ENCODE results near the gene SORBS1. TPM values are rescaled to one million over a fixed set of nuclear protein-coding genes. Genes with fewer than 3 reads are reported as not detected.

Gene SORBS1
- total and polyA plus RNA-seq, 9 of the 15 experiments (the other 6 are each of a cell fraction or from before 2014, with no cell fraction given) = 2.0 to 13.3 (median 6.5) TPM

- TF ChIP-seq MAFG (tag; conservative IDR thresholded peaks at IDR 0.05) (no peak), EP400 (IDR thresholded peaks at IDR 0.05) (no peak), ZNF696 (CRISPR knock-in tag; conservative IDR thresholded peaks at IDR 0.05) (no peak), DNMT1 (IDR thresholded peaks at IDR 0.05) (no peak), FUS (optimal IDR thresholded peaks at IDR 0.05; ENCODE audit: low read depth, low read length) (no peak), ZNF224 (CRISPR knock-in tag; IDR thresholded peaks at IDR 0.05) (no peak), ASH1L (IDR thresholded peaks at IDR 0.05; ENCODE audit: borderline replicate concordance, low read depth, partially characterized antibody) (no peak), ZNF583 (CRISPR knock-in tag; IDR thresholded peaks at IDR 0.05) (no peak), KHSRP (IDR thresholded peaks at IDR 0.05) (no peak), SNIP1 (IDR thresholded peaks at IDR 0.05; ENCODE audit: low read depth) (no peak)
Observed at GRCh38 chr10:95375418-95375817, 185.8 kb downstream of the SORBS1 start (continued).

GRCh38 chr10:95374597-95375209 lies 186.5 kb downstream of the SORBS1 start:
- in situ Hi-C loops (cut with MboI) = loop anchor here (5.0 to 25.0 kb wide), 2 partner anchors 228 to 463 kb away; no protein-coding TSS in a partner anchor
- FAIRE-seq = peak; percentile 99
- no peak overlapping the region for H3K9ac ChIP-seq (ENCODE audit: insufficient read depth in 1 of 2, low read depth in 2 of 2, low read length in 2 of 2)
- H3K9me1 ChIP-seq (ENCODE audit: control insufficient read depth, insufficient read depth, low read length) = no peaks in the 10 kb centered on the region
- H3K36me3 ChIP-seq (ENCODE audit: control insufficient read depth, insufficient read depth, low read length) = no peaks in the 10 kb centered on the region
- H3K79me2 ChIP-seq (ENCODE audit: control insufficient read depth, insufficient read depth, low read length) = no peaks in the 10 kb centered on the region
- intact Hi-C loops (cut with micrococcal nuclease) = loop anchor here (1.0 to 10.0 kb wide), 3 partner anchors 53 to 470 kb away; no protein-coding TSS in a partner anchor
- no peaks in the 10 kb centered on the region; a peak in 1 of 5 replicates for H3K4me1 ChIP-seq (replicated peaks in 1 of 2; ENCODE audit: control insufficient read depth in 2 of 2, insufficient read depth in 2 of 2, low read length in 2 of 2)
- WGBS (ENCODE audit: insufficient coverage, low coverage, missing lambda C conversion rate) = 3% methylated on average over 5 of the region's 5 CpGs
- H2AFZ ChIP-seq (ENCODE audit: low read depth, low read length) = no peak overlapping the region
- H3K27me3 ChIP-seq (ENCODE audit: control insufficient read depth in 2 of 2, insufficient read depth in 2 of 2, low read length in 2 of 2) = no peaks in the 10 kb centered on the region
- H4K20me1 ChIP-seq (replicated peaks; ENCODE audit: control insufficient read depth, insufficient read depth, low read length) = no peaks in the 10 kb centered on the region
- BruUV-seq (replicated peaks) = no TSS peak
- ChIA-PET CTCF (ENCODE audit: low intra/inter-chr PET ratio) (interaction anchor here (5.0 kb wide), 1 partner anchor 226 kb away, joined by 36 read pairs; no protein-coding TSS in a partner anchor), POLR2A (interaction anchor here (0.5 to 1.9 kb wide), 7 partner anchors 9 to 875 kb away, joined by 3 to 10 read pairs (median 3); no protein-coding TSS in a partner anchor)
- no peak overlapping the region for H3K4me2 ChIP-seq (ENCODE audit: insufficient read depth, low read length)
- H3K4me3 ChIP-seq = no peak overlapping the region
- no peak overlapping the region for H3K27ac ChIP-seq (ENCODE audit: extremely low read depth, low read depth, low read length)
- peak; percentile 79 to 86 (median 83) for DNase-seq (ENCODE audit: extremely low read depth in 1 of 4, low spot score in 3 of 4)
- no peaks in the 10 kb centered on the region for H3K9me3 ChIP-seq (replicated peaks; ENCODE audit: control insufficient read depth, insufficient read depth, low read depth, low read length)
- peak; percentile 99 for ATAC-seq
- TF ChIP-seq RAD21 (CRISPR knock-in tag; conservative IDR thresholded peaks at IDR 0.05 in 1 of 2, IDR thresholded peaks at IDR 0.05 in 1 of 2) = peak; percentile 87 to 96
- TF ChIP-seq ZNF24 (IDR thresholded peaks at IDR 0.05) = 0 out of 2 replicates have a peak, but pooled peaks have one; percentile 26
- TF ChIP-seq DEAF1 (CRISPR knock-in tag; IDR thresholded peaks at IDR 0.05) = peak; percentile 83
- peak in 1 of 2 experiments; percentile 31; a peak in 1 of 4 replicates for TF ChIP-seq RCOR1 (IDR thresholded peaks at IDR 0.05; ENCODE audit: borderline replicate concordance in 1 of 2, low read depth in 2 of 2, low read length in 2 of 2)
- TF ChIP-seq PRMT5 (CRISPR knock-in tag; IDR thresholded peaks at IDR 0.05) = no peak
- TF ChIP-seq CC2D1A (IDR thresholded peaks at IDR 0.05) = peak; percentile 39; the same call in 1 of the 2 replicates
- peak; percentile 46; the same call in 1 of the 2 replicates for TF ChIP-seq ARID2 (IDR thresholded peaks at IDR 0.05)
